PFSK-1 (cell line): Measurements from ENCODE around the gene KLF3.

ENCODE experiments used
- FOXP2 ChIP-seq: optimal IDR thresholded peaks from 2 replicates; pipeline ENCODE3; 2011; ENCODE audit warnings: borderline replicate concordance, control low read depth, inconsistent platforms; ENCODE audit not compliant: insufficient read depth; ENCODE audit errors: extremely low read length, extremely low read depth
- POLR2AphosphoS5 ChIP-seq: IDR thresholded peaks from 2 replicates; pipeline ENCODE4 v1.6.1; 2012; ENCODE audit warnings: low read depth, mild to moderate bottlenecking, control low read depth, low read length, moderate library complexity
- SIN3A ChIP-seq: IDR thresholded peaks from 2 replicates; pipeline ENCODE4 v1.6.1; 2012; ENCODE audit warnings: mild to moderate bottlenecking, low read length, moderate library complexity, borderline replicate concordance; ENCODE audit not compliant: insufficient read depth
- TAF1 ChIP-seq: IDR thresholded peaks from 2 replicates; pipeline ENCODE4 v1.6.1; 2012; ENCODE audit warnings: low read length, control low read depth, borderline replicate concordance; ENCODE audit not compliant: insufficient read depth
- TF ChIP-seq, protein P1 (sequence below), 2 experiments: IDR thresholded peaks; 2 replicates each; pipeline versions ENCODE4 v1.6.1 to v1.8.0; 2011 to 2012; ENCODE audit warnings: low read depth in 2 of 2, low read length in 2 of 2, control low read depth in 1 of 2, inconsistent platforms in 1 of 2, mild to moderate bottlenecking in 1 of 2, moderate library complexity in 1 of 2; ENCODE audit not compliant: insufficient read depth in 1 of 2

Gene KLF3

DNA sequence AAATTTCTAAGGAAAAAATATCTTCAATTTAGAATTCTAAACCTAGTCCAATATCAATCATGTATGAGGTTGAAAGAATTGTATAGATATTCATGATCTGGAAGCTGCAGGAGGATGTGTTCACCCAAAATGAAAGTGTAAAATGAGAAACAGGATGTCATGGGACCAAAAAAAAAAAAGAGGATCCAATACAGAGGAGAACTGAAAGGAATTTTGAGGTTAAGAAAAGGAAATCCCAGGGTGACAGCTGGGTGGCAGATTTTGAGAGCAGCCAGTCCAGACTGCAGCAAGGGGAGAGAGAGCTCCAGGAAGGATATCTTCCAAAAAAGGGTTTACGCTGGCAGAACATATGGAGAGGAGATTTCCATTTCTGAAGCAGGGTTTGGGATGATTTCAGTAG, 79.9 kb downstream of the KLF3 start:
- TF ChIP-seq TAF1 (no peak), FOXP2 (no peak)
- TF ChIP-seq, protein P1, sequence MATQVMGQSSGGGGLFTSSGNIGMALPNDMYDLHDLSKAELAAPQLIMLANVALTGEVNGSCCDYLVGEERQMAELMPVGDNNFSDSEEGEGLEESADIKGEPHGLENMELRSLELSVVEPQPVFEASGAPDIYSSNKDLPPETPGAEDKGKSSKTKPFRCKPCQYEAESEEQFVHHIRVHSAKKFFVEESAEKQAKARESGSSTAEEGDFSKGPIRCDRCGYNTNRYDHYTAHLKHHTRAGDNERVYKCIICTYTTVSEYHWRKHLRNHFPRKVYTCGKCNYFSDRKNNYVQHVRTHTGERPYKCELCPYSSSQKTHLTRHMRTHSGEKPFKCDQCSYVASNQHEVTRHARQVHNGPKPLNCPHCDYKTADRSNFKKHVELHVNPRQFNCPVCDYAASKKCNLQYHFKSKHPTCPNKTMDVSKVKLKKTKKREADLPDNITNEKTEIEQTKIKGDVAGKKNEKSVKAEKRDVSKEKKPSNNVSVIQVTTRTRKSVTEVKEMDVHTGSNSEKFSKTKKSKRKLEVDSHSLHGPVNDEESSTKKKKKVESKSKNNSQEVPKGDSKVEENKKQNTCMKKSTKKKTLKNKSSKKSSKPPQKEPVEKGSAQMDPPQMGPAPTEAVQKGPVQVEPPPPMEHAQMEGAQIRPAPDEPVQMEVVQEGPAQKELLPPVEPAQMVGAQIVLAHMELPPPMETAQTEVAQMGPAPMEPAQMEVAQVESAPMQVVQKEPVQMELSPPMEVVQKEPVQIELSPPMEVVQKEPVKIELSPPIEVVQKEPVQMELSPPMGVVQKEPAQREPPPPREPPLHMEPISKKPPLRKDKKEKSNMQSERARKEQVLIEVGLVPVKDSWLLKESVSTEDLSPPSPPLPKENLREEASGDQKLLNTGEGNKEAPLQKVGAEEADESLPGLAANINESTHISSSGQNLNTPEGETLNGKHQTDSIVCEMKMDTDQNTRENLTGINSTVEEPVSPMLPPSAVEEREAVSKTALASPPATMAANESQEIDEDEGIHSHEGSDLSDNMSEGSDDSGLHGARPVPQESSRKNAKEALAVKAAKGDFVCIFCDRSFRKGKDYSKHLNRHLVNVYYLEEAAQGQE (IDR thresholded peaks at IDR 0.05; ENCODE audit: insufficient read depth in 1 of 2, low read depth in 2 of 2, low read length in 2 of 2), result no peak

DNA sequence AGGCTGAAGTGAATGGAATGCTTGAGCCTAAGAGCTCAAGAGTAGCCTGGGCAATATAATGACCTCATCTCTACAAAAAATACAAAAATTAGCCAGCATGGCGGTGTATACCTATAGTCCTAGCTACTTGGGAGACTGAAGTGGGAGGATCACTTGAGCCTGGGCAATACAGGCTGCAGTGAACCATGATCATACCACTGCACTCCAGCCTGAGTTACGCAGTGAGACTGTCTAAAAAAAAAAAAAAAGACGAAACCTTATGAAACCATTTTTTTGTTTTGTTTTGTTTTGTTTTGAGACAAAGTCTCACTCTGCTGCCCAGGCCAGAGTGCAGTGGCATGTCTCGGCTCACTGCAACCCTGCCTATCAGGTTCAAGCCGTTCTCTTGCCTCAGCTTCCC, 81.9 kb downstream of the KLF3 start:
- TF ChIP-seq SIN3A (no peak), POLR2AphosphoS5 (no peak), FOXP2 (no peak)
- TF ChIP-seq, protein P1 (IDR thresholded peaks at IDR 0.05; ENCODE audit: insufficient read depth in 1 of 2, low read depth in 2 of 2, low read length in 2 of 2), result no peak

DNA sequence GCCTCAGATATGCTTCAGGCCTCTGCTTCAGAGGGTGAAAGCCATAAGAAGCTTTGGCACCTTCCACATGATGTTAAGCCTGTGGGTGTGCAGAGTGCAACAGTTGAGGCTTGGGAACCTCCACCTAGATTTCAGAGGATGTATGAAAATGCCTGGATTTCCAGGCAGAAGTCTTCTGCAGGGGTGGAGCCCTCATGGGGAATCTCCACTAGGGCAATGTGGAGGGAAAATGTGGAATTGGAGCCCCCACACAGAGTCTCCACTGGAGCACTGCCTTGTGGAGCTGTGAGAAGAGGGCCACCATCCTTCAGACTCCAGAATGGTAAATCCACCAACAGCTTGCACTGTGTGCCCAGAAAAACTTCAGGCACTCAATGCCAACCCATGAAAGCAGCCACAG, 83.6 kb downstream of the KLF3 start:
- TF ChIP-seq, protein P1 (IDR thresholded peaks at IDR 0.05; ENCODE audit: insufficient read depth in 1 of 2, low read depth in 2 of 2, low read length in 2 of 2), result no peak
- TF ChIP-seq SIN3A, result no peak
- TF ChIP-seq TAF1, result no peak
- no peak for TF ChIP-seq POLR2AphosphoS5

- no peak for TF ChIP-seq FOXP2
- TF ChIP-seq TAF1, result no peak
- no peak for TF ChIP-seq SIN3A
- TF ChIP-seq POLR2AphosphoS5, result no peak
- TF ChIP-seq, protein P1 (IDR thresholded peaks at IDR 0.05; ENCODE audit: insufficient read depth in 1 of 2, low read depth in 2 of 2, low read length in 2 of 2), result no peak
Observed at GRCh38 chr4:38749336-38749735, 85.3 kb downstream of the KLF3 start.
